HL-60 (cell line): ENCODE results near the gene ADAMTS4.

Experiments used
- CTCF ChIP-seq: IDR thresholded peaks from one replicate; pipeline ENCODE4 v1.5.1; 2011; ENCODE audit warnings: low read length, control low read depth, inconsistent platforms; ENCODE audit not compliant: insufficient read depth
- GABPA ChIP-seq: IDR thresholded peaks from 2 replicates; pipeline ENCODE4 v1.6.1; 2012; ENCODE audit warnings: low read depth
- POLR2AphosphoS5 ChIP-seq: IDR thresholded peaks from 2 replicates; pipeline ENCODE4 v1.6.1; 2012; ENCODE audit warnings: low read depth
- REST ChIP-seq: IDR thresholded peaks from 2 replicates; pipeline ENCODE4 v1.6.1; 2012; ENCODE audit warnings: low read depth; ENCODE audit not compliant: insufficient replicate concordance

- TF ChIP-seq POLR2AphosphoS5: no peak
- no peak for TF ChIP-seq CTCF
- TF ChIP-seq GABPA: no peak
- TF ChIP-seq REST: no peak
Observed at GRCh38 chr1:161229896-161230295, 31.0 kb upstream of the ADAMTS4 start.
